ENCODE results near the gene MBLAC1. TPM values are rescaled to one million over a fixed set of nuclear protein-coding genes. Genes with fewer than 3 reads are reported as not detected.

The MBLAC1 gene
- total and polyA plus RNA-seq, 4 donors: 1.7 to 2.9 (median 2.1) TPM

- no peak for TF ChIP-seq CTCF (IDR thresholded peaks at IDR 0.05; ENCODE audit: control extremely low read depth, extremely low read depth)
- Histone ChIP-seq H3K27ac (ENCODE audit: low read depth in 1 of 2, low read length in 1 of 2) (peak within 1 kb of the TSS; percentile 89 to 91), H3K4me3 (peak within 1 kb of the TSS; percentile 86), H3K36me3 (ENCODE audit: control insufficient read depth in 4 of 4, insufficient read depth in 4 of 4, low read length in 4 of 4) (peaks cover 2 to 31% (median 24%) of the 10 kb centered on the region in 4 donors), H3K9me3 (ENCODE audit: control insufficient read depth in 4 of 4, insufficient read depth in 3 of 4, low read length in 3 of 4) (no peaks in the 10 kb centered on the region), H3K4me1 (ENCODE audit: control insufficient read depth in 5 of 5, insufficient read depth in 5 of 5, low read length in 5 of 5) (peaks cover 0 to 18% (median 2%) of the 10 kb centered on the region in 5 donors), H3K9ac (ENCODE audit: insufficient read depth in 1 of 2, low read length in 2 of 2) (peak within 1 kb of the TSS; percentile 66 to 68), H3K27me3 (ENCODE audit: control insufficient read depth in 3 of 3, insufficient read depth in 3 of 3, low read length in 2 of 3) (no peaks in the 10 kb centered on the region)
- ATAC-seq (ENCODE audit: insufficient read depth, low FRiP score) (peak; percentile 90), DNase-seq (peak; percentile 84 to 87 (median 84))
- WGBS, 2 donors: 0 to 1% methylated on average over 59 to 68 of the region's 68 CpGs
Observed at GRCh38 chr7:100088621-100089457, 37.9 kb upstream of the MBLAC1 start, which contains the start of gene COPS6. Gene COPS6, plus strand, starts transcription at chr7:100088969. Its CDS starts 22 bp downstream, at chr7:100088991.

- no peak for TF ChIP-seq CTCF (IDR thresholded peaks at IDR 0.05; ENCODE audit: control extremely low read depth, extremely low read depth)
- DNase-seq (no peak), ATAC-seq (ENCODE audit: insufficient read depth, low FRiP score) (no peak)
- Histone ChIP-seq H3K27ac (ENCODE audit: low read depth in 1 of 2, low read length in 1 of 2) (peak overlapping the region in 1 of 2 donors; percentile 91), H3K9me3 (ENCODE audit: control insufficient read depth in 4 of 4, insufficient read depth in 3 of 4, low read length in 3 of 4) (no peaks in the 10 kb centered on the region), H3K9ac (ENCODE audit: insufficient read depth in 1 of 2, low read length in 2 of 2) (peak overlapping the region; percentile 44 to 68), H3K4me3 (peak overlapping the region; percentile 86), H3K4me1 (ENCODE audit: control insufficient read depth in 5 of 5, insufficient read depth in 5 of 5, low read length in 5 of 5) (peaks cover 0 to 18% (median 2%) of the 10 kb centered on the region in 5 donors), H3K27me3 (ENCODE audit: control insufficient read depth in 3 of 3, insufficient read depth in 3 of 3, low read length in 2 of 3) (no peaks in the 10 kb centered on the region), H3K36me3 (ENCODE audit: control insufficient read depth in 4 of 4, insufficient read depth in 4 of 4, low read length in 4 of 4) (peaks cover 8 to 35% (median 27%) of the 10 kb centered on the region in 4 donors)
- 37 to 56% methylated on average over 7 of the region's 7 CpGs for WGBS, 2 donors
Observed at GRCh38 chr7:100089458-100090196, 37.1 kb upstream of the MBLAC1 start.

DNA sequence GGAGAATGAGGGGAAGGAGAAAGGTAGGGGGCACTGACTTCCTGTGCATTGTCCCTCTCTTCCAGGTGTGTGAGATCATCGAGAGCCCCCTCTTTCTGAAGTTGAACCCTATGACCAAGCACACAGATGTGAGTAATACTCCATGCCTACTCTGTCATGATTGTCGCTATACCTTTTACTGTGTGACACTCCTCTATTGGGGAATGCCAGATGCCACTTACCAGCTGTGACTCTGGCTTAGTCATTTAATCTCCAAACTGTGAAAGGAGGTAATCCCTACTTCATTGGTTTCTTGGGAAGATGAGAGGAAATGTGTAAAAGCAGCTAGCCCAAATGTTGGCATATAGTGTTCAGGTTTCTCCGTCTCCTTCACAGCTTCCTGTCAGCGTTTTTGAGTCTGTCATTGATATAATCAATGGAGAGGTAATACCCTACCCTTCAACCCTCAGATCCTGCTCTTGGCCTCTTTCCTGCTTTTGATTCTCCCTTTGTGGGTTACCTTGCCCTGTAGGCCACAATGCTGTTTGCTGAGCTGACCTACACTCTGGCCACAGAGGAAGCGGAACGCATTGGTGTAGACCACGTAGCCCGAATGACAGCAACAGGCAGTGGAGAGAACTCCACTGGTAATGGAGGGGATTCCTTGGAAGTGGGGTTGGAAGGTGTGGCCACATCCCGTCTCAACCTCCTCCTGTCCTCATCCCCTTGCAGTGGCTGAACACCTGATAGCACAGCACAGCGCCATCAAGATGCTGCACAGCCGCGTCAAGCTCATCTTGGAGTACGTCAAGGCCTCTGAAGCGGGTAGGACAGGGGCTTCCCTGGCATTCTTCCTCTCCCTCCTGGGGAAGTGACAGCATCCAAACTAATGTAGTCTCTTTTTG, 36.0 kb upstream of the MBLAC1 start:
- WGBS, 2 donors: 87 to 92% methylated on average over 14 of the region's 14 CpGs
- H3K4me3 ChIP-seq: no peak overlapping the region
- H3K9ac ChIP-seq (ENCODE audit: insufficient read depth in 1 of 2, low read length in 2 of 2): no peak overlapping the region
- TF ChIP-seq CTCF (IDR thresholded peaks at IDR 0.05; ENCODE audit: control extremely low read depth, extremely low read depth): no peak
- H3K27me3 ChIP-seq (ENCODE audit: control insufficient read depth in 3 of 3, insufficient read depth in 3 of 3, low read length in 2 of 3): no peaks in the 10 kb centered on the region
- H3K36me3 ChIP-seq (ENCODE audit: control insufficient read depth in 4 of 4, insufficient read depth in 4 of 4, low read length in 4 of 4): peaks cover 8 to 42% (median 35%) of the 10 kb centered on the region in 4 donors
- peak overlapping the region in 1 of 2 donors; percentile 9 for H3K27ac ChIP-seq (ENCODE audit: low read depth in 1 of 2, low read length in 1 of 2)
- no peak for DNase-seq
- H3K9me3 ChIP-seq (ENCODE audit: control insufficient read depth in 4 of 4, insufficient read depth in 3 of 4, low read length in 3 of 4): no peaks in the 10 kb centered on the region
- ATAC-seq (ENCODE audit: insufficient read depth, low FRiP score): no peak
- peaks cover 0 to 18% (median 2%) of the 10 kb centered on the region in 5 donors for H3K4me1 ChIP-seq (ENCODE audit: control insufficient read depth in 5 of 5, insufficient read depth in 5 of 5, low read length in 5 of 5)
